Glutamatergic neuron (in vitro differentiated cells): ENCODE data around the gene PITPNM1. TPM values are rescaled to one million over a fixed set of nuclear protein-coding genes. Genes with fewer than 3 reads are reported as not detected.

Source experiments
- DNase-seq: peaks from one replicate; pipeline ENCODE4 v3.0.0; 2022
- H3K27ac Mint-ChIP-seq: one replicate; pipeline ENCODE4 v1.8.0; 2020; ENCODE audit warnings: mild to moderate bottlenecking, mixed read lengths, inconsistent platforms; ENCODE audit not compliant: unreplicated experiment
- H3K27me3 Mint-ChIP-seq: one replicate; pipeline ENCODE4 v1.8.0; 2020; ENCODE audit warnings: mild to moderate bottlenecking, moderate library complexity, mixed read lengths, inconsistent platforms; ENCODE audit not compliant: unreplicated experiment
- H3K36me3 Mint-ChIP-seq: one replicate; pipeline ENCODE4 v1.8.0; 2020; ENCODE audit warnings: mild to moderate bottlenecking, mixed read lengths, inconsistent platforms; ENCODE audit not compliant: unreplicated experiment
- H3K4me1 Mint-ChIP-seq: one replicate; pipeline ENCODE4 v1.8.0; 2020; ENCODE audit warnings: mild to moderate bottlenecking, low read depth, mixed read lengths, inconsistent platforms; ENCODE audit not compliant: unreplicated experiment
- H3K4me3 Mint-ChIP-seq: one replicate; pipeline ENCODE4 v1.8.0; 2020; ENCODE audit warnings: mild to moderate bottlenecking, mixed read lengths, inconsistent platforms; ENCODE audit not compliant: unreplicated experiment
- H3K9me3 Mint-ChIP-seq: one replicate; pipeline ENCODE4 v1.8.0; 2020; ENCODE audit warnings: mild to moderate bottlenecking, moderate library complexity, mixed read lengths, inconsistent platforms; ENCODE audit not compliant: unreplicated experiment
- total RNA-seq: library from RNA; stranded (reverse); fragmentation: NEBNext Ultra II Directional; extraction: Animal tissue kit (Norgen Biotek cat#: 25700); gene quantifications from one replicate; pipeline ENCODE4 v1.2.1, GENCODE V29; 2021; ENCODE audit not compliant: unreplicated experiment
- TF ChIP-seq, protein P1 (sequence below): fragments of 200-600 bp; sonication (generic); IDR thresholded peaks from one replicate; pipeline ENCODE4 v1.5.0; 2021; ENCODE audit not compliant: partially characterized antibody, unreplicated experiment

PITPNM1 gene
- total RNA-seq, 1 donor from 2014 or later = 25.6 TPM

DNA sequence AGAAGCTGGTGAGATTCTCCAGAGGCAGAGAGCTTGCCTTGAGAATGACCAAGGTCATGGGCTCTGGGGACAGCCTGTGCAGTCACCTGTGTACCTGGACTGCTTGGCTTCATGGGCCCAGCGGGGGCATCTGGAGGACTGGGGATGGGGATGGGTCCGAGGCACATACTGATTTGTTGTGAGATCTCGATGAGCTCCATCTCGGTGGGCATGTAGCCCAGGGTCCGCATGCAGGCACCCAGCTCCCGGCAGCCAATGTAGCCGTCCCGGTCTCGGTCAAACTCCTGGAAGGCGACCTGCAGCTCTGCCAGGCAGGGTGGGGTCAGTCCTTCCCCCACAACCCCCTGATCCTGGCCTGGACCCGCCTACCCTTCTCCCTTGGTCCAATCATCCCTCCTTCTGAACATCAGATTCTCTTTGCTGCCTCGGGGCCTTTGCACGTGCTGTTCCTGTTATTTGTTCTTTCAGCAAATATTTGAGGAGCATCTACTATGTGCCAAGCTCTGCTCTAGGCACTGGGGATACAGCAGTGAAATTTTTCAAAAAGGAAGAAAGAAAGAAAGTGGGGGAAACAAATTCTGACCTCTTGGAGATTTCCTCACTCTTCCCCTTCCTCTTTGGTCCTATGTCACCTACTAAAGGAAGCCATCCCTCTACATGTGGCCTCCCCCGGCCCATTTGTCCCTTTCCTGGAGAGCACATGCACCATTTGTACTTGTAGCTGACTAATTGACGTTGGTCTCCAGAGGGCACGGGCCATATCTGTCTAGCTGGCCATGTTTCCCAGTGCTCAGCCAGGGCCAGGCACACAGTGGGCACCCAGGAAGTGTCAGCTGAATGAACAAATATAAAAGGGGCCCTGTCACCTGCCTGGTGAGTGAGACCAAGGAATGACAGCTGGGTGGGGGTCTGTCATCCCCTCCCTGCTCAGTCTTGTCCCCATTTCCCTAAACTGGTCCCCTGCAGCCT lies 16.0 kb upstream of the PITPNM1 start:
- DNase-seq = no peak
- Mint-ChIP-seq H3K4me3 (no peak overlapping the region), H3K27ac (no peak overlapping the region), H3K27me3 (peaks cover 8% of the 10 kb centered on the region), H3K4me1 (peaks cover 3% of the 10 kb centered on the region), H3K9me3 (peaks cover 4% of the 10 kb centered on the region), H3K36me3 (no peaks in the 10 kb centered on the region)
- TF ChIP-seq, protein P1, sequence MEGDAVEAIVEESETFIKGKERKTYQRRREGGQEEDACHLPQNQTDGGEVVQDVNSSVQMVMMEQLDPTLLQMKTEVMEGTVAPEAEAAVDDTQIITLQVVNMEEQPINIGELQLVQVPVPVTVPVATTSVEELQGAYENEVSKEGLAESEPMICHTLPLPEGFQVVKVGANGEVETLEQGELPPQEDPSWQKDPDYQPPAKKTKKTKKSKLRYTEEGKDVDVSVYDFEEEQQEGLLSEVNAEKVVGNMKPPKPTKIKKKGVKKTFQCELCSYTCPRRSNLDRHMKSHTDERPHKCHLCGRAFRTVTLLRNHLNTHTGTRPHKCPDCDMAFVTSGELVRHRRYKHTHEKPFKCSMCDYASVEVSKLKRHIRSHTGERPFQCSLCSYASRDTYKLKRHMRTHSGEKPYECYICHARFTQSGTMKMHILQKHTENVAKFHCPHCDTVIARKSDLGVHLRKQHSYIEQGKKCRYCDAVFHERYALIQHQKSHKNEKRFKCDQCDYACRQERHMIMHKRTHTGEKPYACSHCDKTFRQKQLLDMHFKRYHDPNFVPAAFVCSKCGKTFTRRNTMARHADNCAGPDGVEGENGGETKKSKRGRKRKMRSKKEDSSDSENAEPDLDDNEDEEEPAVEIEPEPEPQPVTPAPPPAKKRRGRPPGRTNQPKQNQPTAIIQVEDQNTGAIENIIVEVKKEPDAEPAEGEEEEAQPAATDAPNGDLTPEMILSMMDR = no peak

DNA sequence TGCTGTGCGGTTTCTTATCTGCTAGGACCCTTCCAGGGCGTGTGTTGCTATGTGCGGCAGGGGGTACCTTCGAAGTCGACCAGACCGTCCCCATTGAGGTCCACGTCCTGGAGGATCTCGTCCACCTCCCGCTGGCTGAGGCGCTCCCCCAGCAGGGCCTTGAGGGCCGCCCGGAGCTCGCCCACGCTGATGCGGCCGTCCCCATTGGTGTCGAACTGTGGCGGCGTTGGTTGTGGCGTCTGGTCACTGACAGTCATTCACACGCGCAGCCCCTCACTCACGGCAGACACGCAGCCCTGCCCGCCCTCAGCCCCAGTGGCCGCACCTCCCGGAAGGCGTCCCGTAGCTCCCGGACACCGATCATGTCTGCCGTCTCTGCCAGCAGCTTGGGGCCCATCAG lies 14.6 kb upstream of the PITPNM1 start:
- Mint-ChIP-seq H3K4me3 (no peak overlapping the region), H3K27me3 (peaks cover 6% of the 10 kb centered on the region), H3K36me3 (no peaks in the 10 kb centered on the region), H3K9me3 (peaks cover 3% of the 10 kb centered on the region), H3K27ac (no peak overlapping the region), H3K4me1 (peaks cover 2% of the 10 kb centered on the region)
- TF ChIP-seq, protein P1 = no peak
- DNase-seq = no peak

DNA sequence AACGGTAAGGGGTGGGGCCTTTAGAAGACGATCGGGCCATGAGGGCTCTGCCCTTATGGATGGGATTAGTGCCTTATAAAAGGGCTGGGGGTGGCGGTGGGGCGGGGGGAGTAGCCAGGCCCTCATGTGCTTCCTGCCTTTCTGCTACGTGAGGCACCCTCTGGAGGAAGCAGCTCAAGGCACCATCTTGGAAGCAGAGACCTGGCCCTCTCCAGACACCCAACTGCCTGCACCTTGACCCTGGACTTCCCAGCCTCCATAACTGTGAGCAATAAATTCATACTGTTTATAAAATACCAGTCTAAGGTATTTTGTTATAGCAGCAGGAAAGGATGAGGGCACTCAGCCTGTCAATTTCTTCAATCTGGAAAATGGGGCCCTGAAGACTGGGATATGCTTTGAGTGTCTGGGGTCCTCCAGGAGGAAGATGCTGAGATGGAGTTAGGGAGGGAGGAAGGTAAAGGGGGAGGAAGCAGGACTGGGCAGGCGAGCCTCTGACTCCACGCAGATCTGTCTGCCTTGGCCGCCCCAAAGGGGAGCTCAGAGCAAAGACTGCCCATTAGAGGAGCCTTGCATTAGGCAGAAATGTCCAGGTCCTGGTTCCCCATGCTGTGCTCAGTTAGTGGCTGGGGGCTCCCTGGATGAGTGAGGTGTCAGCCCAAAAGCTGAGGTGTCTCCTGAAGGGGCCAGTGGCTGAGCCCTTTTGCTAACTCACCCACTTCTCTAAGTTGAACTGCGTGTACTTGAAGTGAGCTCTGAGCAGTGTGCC lies 12.8 kb upstream of the PITPNM1 start:
- Mint-ChIP-seq H3K27ac (no peak overlapping the region), H3K36me3 (no peaks in the 10 kb centered on the region), H3K4me1 (no peaks in the 10 kb centered on the region), H3K9me3 (no peaks in the 10 kb centered on the region), H3K4me3 (no peak overlapping the region), H3K27me3 (peaks cover 9% of the 10 kb centered on the region)
- no peak for DNase-seq
- TF ChIP-seq, protein P1 = no peak

DNA sequence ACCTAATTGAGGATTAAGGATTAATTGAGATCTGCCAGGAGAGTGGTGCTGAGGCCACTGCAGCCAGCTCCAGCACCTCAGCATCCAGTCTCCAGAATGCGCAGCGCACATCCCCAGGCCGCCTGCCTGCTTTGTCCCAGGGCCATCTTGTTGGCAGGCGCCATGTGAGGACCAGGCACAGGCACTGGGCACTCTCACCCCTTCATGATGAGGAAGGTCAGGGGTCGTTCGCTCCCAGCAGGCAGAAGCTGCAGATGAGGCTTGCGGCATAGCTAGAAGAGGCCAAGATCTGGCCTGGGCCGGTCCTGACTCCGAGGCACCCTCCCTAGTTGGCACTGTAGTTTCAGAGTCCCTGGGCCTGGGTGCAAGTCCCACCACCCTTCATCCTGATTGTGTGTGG lies 11.6 kb upstream of the PITPNM1 start:
- peaks cover 7% of the 10 kb centered on the region for H3K27me3 Mint-ChIP-seq
- H3K27ac Mint-ChIP-seq = no peak overlapping the region
- DNase-seq = no peak

More for the DNA sequence above, 11.6 kb upstream of the PITPNM1 start:
- TF ChIP-seq, protein P1 = no peak
- no peaks in the 10 kb centered on the region for H3K9me3 Mint-ChIP-seq
- no peaks in the 10 kb centered on the region for H3K36me3 Mint-ChIP-seq
- H3K4me1 Mint-ChIP-seq = no peaks in the 10 kb centered on the region
- no peak overlapping the region for H3K4me3 Mint-ChIP-seq
